Measurements from ENCODE around the gene DHRS11. TPM values are rescaled to one million over a fixed set of nuclear protein-coding genes. Genes with fewer than 3 reads are reported as not detected.

DHRS11 gene
- total RNA-seq, 1 experiment from 2014 or later: 27.9 TPM

GRCh38 chr17:36542755-36543154, 48.9 kb upstream of the DHRS11 start:
- Mint-ChIP-seq H3K4me3 (peak overlapping the region in 1 of 2 experiments; percentile 14; a peak in 2 of 5 replicates), H3K4me1 (peaks cover 7 to 14% of the 10 kb centered on the region in 2 experiments), H3K27ac (no peak overlapping the region), H3K9me3 (no peaks in the 10 kb centered on the region), H3K36me3 (ENCODE audit: insufficient read depth in 1 of 3, low read depth in 3 of 3) (peaks cover 2 to 14% (median 7%) of the 10 kb centered on the region in 3 experiments; a peak in 6 of 7 replicates), H3K27me3 (ENCODE audit: low read depth) (no peaks in the 10 kb centered on the region)
- no peaks in the 10 kb centered on the region for H4K20me1 ChIP-seq (ENCODE audit: control insufficient read depth, insufficient read depth, insufficient read length)
- peaks cover 7% of the 10 kb centered on the region; the same call in 1 of the 2 replicates for H3K79me2 ChIP-seq (ENCODE audit: insufficient read depth, low read length)
- no peaks in the 10 kb centered on the region for H3K27me3 ChIP-seq (ENCODE audit: insufficient read depth, low read length)
- no peak overlapping the region for H3K18ac ChIP-seq (ENCODE audit: insufficient read length, low read depth, low read length)
- H4K91ac ChIP-seq (ENCODE audit: insufficient read length, low read depth, low read length): no peak overlapping the region
- no peaks in the 10 kb centered on the region for H3K79me1 ChIP-seq (ENCODE audit: insufficient read depth, low read depth, low read length, poor library complexity, severe bottlenecking)
- no peak overlapping the region for H2BK20ac ChIP-seq (ENCODE audit: low read depth, low read length, poor library complexity, severe bottlenecking)
- no peak for TF ChIP-seq CTCF (conservative IDR thresholded peaks at IDR 0.05)
- H4K8ac ChIP-seq (replicated peaks; ENCODE audit: insufficient read length, low read depth, low read length): no peak overlapping the region
- no peak for DNase-seq
- no peak overlapping the region for H2BK15ac ChIP-seq (ENCODE audit: low read depth, low read length)
- H3K23me2 ChIP-seq (ENCODE audit: insufficient read length, low read depth, low read length, poor library complexity, severe bottlenecking): peaks cover 5% of the 10 kb centered on the region
- no peak overlapping the region for H3K4me2 ChIP-seq (ENCODE audit: insufficient read depth, insufficient read length, low read length)
- H4K5ac ChIP-seq (ENCODE audit: insufficient read length, low read depth, low read length): no peak overlapping the region
- H2AFZ ChIP-seq (ENCODE audit: low read length): no peak overlapping the region
- H2BK120ac ChIP-seq (ENCODE audit: low read depth, low read length, poor library complexity, severe bottlenecking): no peak overlapping the region
- H3K9me3 ChIP-seq (ENCODE audit: control insufficient read depth, low read depth, low read length): no peaks in the 10 kb centered on the region
- H2BK5ac ChIP-seq (ENCODE audit: insufficient read length, low read length): no peak overlapping the region
- H3K23ac ChIP-seq (ENCODE audit: insufficient read length, low read depth, low read length): no peak overlapping the region
- no peak overlapping the region for H3K56ac ChIP-seq (ENCODE audit: insufficient read length, low read depth, low read length)
- H2BK12ac ChIP-seq (ENCODE audit: insufficient read length, low read depth, low read length): no peak overlapping the region
- H3K9ac ChIP-seq (ENCODE audit: extremely low read depth, insufficient read length, low read length): no peak overlapping the region
- H3K4me1 ChIP-seq (ENCODE audit: insufficient read depth, low read length): no peaks in the 10 kb centered on the region
- no peak overlapping the region for H3K4ac ChIP-seq (ENCODE audit: low read depth, low read length)
- WGBS (ENCODE audit: extremely low coverage, insufficient read length, low lambda C conversion rate): no CpG with 5 or more reads among the region's 15 CpGs
- H3K14ac ChIP-seq (ENCODE audit: insufficient read depth, low read length): no peak overlapping the region
- H3T11ph ChIP-seq (ENCODE audit: low read length): no peak overlapping the region
- no peak overlapping the region for H2AK5ac ChIP-seq (ENCODE audit: insufficient read length, low read length)
- no peak overlapping the region for H3K27ac ChIP-seq (ENCODE audit: insufficient read length, low read depth, low read length)

Data from H9 (cell line).